Stimulated activated CD4-positive, alpha-beta T cell treated with anti-CD3 and anti-CD28 coated beads, Interleukin-1b, Interleukin-23, amount 100 ng/mL, for 24 hours (primary cell): Measurements from ENCODE around the gene C1QTNF8.
A peak's percentile ranks its signal among the peaks of the same experiment; 100 is the strongest.

Experiments used
- DNase-seq, 4 experiments: peaks; one replicate each; pipeline ENCODE4 v3.0.0-alpha.2; 2020; ENCODE audit warnings: low read depth in 4 of 4, low spot score in 1 of 4

Gene C1QTNF8

DNA sequence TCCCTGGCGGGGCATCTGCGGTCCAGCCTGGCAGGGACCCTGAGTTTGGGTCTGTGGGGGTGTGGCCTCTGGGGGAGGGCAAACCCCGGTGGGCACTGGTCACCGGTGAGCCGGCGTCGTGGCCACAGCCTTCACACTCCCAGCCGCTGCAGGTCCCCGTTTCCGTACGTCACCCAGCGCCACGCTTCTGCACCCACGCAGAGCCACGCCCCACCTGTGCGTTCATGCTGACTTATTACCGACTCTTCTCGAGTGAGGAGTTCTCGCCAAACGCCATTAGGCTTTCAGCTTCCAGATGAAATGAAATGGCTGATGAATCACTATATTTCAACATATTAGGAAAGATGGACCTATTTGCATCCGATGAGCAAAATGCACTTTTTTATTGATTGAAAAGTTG is 32.3 kb downstream of the C1QTNF8 start:
- no peak for DNase-seq

DNA sequence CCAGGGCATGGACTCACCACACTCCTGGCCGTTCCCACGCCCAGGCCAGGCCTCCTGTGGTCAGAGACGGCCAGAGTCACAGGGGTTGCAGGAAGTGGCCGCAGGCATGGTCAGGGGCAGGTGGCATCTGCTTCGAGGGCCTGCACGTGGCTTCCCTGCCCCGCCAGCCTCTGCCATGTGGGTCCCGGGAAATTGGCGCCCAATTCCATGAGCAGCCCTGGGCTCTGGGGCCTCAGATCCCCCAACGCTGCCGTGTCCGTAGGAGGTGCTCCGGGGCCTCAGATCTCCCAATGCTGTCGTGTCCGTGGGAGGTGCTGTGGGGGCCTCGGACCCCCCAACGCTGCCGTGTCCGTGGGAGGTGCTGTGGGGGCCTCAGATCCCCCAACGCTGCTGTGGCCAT is 33.1 kb downstream of the C1QTNF8 start:
- no peak for DNase-seq

DNA sequence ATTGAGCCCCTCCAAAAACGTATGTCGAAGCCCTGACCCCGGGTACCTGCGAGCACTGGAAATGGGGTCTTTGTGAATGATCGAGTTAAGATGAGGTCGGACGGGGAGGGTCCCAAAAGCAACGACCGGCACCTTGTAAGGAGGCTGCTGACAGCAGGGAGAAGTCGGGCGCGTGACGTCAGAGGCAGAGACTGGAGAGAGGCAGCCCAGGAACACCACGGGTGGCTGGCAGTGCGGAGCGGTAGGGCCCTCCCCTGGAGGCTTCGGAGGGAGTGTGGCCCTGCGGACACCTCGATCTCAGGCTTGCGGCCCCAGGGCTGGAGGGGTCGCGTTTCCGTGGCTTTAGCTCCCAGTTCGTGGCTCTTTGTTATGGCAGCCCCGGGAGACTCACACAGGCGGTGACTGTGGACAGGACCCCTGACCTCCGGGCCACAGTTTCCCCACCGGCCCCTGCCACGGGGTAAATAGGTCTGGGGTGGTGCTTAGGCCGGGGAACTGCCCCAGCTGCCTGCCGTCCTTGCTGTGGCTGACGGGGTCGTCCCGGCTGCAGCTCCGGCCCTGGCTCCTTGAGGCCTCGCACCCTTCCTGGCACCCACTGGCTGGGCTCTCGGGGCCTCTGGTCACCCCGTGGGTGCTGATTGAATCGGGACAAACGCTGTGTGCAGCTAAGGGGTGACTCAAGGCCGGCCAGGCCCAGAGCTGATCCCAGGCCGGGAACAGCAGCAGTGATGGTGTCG is 34.1 kb downstream of the C1QTNF8 start:
- DNase-seq: no peak

DNA sequence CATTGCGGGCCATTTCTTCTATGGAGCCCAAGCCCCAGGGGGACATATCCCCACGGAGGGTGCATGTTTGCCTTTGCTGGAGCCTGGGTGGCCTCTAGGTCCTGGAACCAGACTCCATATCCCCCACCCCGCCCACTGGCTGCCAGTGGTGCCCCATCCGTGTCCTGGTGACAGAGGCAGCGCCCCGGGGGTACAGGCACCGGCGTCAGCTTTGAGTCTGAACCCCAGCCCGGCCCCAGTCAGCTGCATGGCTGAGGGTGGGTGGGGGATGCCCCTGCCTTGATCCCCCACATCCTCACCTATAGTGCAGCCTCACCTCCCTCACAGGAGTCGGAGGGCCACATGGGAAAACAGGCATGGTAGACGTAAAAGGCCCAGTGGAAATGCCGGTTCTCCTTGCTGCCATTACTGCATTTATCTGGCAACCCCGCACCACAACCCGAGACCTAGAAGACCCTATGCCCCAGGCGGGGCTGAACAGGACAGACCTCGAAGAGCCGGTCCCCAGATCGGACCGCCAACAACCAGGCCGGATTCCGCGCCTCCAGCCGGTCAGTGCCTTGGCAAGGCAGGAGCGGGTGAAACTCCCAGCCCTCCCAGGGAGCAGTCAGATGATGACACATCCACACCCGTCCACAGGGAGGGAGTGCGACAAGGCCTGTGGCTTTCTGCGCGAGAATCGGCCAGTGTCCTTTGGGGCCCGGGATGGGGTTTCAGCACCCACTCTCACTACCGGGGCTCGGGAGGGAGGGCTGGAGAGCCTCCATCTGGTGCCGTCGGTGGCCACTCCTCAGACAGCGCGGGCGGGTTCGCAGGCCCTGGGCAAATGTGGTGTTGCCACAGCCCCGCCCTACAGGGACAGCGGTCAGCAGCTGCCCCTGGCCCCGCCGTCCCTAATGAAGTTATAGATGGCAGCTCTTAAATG is 35.4 kb downstream of the C1QTNF8 start:
- DNase-seq: no peak

DNA sequence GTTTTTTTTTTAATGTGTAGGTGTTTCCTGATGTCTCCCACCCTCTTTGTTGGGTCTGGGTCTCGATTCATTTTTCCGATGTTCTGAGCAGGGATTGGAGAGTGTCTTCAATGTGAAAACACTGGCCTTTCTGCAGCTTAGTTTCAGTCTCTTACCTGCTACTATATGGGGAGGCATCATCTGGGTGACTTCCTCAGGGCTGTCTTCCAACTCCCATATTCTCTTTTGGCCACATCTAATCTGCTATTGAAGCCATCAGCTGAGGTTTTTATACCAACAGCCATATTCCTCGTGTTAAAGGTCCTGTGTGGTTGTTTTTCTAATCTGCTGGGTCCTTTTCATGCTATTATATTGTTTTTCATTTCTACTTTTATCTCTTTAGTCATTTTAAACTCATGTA is 36.7 kb downstream of the C1QTNF8 start:
- no peak for DNase-seq

DNA sequence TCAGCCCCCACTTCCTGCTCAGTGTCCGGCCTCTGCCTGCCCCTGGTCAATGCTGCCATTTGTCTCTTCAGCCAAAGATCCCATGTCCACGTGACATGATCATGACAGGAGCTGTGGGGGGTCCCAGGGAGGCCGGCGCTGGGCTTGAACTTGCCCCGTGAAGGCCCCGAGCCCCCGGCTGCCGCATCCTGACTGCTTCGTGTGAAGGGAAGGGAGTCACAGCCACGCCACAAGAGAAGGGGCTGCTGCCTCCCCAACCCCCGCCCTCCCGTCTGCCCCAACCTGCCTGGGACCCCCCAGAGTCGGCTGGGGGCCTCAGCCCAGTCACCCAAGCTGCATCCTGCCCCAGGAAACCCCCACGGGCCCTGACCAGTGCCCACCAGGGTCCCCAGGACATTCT is 37.8 kb downstream of the C1QTNF8 start:
- DNase-seq: no peak

DNA sequence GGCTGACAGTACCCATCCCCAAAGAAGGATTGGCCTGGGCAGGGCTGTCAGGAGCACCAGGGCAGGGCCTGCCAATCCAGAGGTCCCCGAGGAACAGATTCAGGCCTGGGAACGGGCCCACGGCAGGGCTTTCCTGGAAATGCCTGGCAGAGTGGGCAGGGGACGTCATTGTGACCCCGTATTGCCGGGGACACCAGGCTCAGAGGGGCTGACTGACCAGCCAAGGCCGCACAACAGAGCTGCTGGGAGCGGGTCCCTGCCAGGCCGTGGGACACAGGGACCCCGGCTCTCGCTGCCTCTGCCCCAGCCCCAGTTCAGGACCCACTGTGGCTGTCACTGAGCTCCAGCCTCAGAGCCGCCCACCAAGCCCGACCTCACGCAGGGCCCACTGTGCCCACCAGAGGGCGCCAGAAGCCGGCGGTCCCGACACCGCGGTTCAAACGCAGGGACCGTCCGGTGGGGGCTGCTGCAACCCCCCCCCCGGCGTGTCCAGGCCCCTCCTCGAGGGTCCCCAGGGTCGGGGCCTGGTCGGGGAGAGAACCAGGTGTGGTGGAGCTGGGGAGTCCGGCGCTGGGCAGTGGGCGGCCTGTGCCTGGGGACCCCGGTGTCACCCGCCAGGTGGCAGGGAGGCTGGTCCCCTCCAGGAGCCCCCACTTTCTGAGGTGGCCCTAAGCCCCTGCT is 38.7 kb downstream of the C1QTNF8 start:
- peak; percentile 49 to 66 (median 60) for DNase-seq

DNA sequence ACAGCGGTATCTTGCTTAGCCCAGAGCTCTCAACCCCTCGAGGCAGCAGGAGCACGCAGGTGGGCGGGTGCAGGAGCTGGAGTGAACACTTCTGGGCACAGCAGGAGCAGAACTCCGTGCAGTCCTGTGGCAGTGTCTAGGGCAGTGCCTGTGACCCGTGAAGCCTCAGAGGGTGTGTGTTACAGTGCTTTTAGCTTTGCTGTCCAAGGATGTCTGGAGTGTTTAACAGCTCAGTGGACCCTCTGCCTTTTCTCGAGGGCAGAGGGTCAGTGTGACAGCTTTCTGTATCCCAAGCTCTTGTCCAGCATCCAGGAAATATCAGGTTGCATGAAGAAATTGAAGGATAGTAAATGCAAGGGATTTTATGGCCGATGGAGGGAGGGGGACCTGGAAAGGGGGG is 39.8 kb downstream of the C1QTNF8 start:
- DNase-seq: no peak

DNA sequence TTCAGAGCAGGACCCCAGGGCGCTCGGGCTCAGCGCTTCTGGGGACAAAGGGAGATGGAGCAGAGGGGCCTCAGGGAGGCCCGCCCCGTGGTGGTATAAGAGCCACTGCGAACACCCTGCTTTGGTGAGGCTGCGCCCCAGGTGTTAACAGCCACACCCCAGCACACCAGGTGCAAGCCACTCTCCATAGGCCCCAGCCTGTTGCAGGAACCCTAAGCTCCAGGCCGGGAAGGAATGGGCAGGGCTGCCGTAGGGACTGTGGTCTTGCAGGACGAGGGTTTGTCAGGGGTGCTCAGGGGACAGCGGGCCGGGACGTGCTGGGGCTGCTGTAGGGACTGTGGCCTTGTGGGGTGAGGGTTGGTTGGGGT is 40.5 kb downstream of the C1QTNF8 start:
- DNase-seq: no peak

DNA sequence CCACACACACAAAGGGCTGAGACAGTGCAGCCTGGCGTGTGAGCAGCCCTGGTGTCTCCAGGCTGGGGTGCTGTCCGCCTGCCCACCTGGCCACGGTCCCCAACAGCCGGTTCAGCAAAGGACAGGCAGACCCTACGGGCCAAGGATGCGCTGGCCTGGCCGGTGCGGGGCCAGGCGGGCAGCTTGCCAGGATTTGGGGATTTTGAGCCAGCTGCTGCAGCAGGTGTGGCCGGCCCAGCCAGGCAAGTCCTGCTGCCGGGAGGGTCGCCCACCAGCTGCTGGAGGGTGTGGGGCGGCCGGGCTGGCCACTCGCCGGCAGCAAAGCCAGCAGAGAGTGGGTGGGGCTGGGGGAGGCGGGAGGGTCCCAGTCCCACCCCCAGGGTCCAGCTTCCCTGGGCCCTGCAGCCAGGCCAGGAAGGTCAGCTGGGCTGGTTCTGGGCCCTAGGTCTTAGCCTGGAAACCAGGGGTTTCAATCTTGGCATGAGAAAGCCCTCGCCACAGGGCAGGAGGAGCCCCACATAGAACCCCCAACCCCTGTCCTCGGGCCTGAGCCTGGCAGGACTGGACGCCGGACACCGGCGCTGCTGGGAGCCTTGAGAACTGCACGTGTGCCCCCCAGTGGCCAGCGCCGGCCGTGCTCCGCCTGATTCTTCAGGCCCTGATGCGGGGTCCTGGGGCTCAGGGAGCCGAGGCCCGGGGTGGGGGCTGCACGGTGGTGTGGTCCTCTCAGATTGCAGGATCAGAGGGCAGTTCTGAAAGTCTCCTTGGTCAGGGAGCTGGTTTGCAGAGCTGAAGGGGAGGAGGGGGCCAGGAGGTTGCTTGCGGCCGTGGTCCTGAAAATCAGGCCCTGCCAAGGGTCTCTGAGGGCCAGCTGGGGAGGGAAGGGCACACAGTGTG is 41.1 kb downstream of the C1QTNF8 start:
- peak in 1 of 4 experiments; percentile 33 for DNase-seq

DNA sequence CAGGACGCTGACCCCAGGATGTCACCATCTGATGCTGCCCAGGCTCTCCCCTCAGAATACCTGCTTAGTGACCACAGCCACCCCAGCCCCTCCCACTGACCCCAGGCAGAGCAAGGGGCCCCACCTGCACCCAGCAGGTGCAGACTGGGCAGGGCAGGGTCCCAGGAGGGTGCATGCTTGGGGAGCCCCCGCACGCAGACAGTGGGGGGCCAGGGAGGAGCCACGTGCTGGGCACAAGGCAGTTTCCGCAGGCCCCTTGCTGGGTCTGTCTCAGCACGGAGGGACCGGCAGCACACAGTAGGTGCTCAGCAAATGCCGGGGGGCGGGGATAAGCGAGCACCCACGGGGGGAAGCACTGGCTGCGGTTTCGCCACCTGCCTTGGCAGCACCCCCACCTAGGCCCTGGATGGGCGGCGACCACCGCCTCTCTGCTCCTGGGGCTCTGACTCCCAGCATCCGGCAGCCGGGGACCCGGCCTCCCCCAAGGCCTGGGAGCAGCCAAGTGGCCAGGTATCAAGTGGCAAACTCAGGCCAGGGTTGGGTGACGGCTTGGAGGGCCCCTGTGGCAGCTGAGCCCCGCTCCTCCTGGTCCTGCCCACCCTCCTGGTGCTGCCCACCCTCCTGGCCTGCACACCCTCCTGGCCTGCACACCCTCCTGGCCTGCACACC is 42.2 kb downstream of the C1QTNF8 start:
- no peak for DNase-seq

DNA sequence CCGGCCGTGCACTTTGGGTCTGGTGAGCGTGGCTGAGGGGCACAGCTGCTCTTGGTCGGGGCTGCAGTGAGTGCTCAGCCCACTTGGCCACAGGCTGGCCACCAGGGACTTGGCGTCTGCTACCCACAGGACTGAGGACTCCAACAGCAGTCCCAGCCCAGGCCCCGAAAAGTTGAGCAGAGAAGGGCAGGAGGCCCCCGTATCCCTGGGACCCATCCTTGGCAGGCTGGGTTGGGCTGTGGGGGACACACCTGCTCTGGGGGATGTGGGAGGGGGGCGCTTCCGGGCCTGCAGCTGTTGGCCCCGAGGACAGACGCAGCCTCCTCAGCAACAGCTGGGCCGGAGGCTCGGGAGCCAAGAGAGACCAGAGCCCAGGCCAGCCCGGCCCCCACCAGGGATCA is 42.9 kb downstream of the C1QTNF8 start:
- no peak for DNase-seq

DNA sequence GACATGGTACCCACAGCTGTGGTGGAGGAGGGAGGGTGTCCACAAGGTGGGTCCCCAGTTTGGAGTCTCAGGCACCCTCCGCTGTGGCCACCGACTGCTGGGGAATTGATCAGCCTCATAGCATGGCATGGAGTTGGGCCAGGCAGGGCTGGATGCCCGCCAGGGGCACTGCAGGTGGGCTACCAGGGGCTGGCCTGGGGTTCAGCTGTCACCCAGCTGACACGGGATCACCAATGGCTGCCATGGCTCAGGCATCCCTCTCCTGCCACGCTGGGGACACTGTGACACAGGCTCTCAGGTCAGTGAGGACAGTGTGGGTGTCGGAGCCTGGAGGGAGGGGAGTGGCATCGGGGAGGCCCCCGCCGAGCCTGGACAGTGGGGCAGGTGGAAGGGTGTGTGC is 43.3 kb downstream of the C1QTNF8 start:
- no peak for DNase-seq

DNA sequence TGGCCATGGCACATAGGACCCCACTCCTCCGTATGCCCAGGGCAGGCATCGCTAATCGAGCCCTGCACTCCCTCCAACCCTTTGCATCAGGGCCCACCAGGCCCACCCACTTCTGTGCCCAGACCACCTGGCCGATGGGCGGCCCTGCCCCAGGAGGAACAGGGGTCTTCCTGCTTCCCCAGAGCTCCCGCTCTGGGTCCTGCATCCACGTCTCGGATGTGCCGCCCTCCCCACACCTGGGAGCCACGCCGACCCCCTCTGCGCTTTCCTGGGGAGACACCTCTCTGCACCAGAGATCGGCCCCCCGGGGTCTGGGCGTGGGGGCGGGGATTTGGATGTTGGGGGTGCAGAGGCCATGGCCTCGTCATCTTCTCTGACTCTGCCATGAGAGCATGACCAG is 44.6 kb downstream of the C1QTNF8 start:
- no peak for DNase-seq

DNA sequence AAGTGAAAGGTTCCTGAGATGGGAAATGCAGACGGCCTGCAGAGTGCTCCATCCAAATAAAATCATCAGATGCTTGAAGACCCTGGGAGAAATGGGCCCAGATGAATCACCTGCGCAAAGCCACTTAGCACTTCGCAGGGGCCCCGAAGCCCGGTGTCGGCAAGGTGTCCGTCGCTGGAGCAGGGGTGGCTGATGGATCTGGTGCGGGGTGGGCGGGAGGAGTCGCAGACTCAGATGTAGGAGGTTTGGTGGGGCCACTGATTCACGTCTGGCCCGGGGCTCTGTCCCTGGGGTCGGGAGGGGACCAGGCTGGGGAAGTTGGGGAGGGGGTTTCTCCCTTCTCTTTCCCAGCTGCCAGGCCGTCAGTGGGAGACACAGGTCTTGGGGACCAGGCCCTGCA is 45.1 kb downstream of the C1QTNF8 start:
- no peak for DNase-seq

DNA sequence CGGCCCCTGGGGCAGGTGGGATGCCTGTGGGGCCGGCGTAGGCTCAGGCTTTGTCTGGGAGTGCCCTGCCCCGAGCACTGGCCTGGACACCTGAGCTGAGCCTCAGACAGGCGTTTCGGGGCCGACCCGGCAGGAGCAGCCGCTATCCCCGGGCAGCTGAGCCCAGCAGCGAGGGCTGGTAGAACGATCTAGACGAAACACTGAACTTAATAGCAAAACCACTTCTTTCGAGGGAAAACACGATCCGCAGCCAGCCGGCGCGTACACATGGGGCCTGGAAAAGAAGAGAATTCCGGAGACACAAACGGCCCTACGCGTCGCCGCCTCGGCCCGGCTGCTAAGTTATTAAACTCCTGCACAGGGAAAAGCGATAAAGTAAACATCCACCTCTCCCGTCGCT is 45.5 kb downstream of the C1QTNF8 start:
- DNase-seq: no peak

DNA sequence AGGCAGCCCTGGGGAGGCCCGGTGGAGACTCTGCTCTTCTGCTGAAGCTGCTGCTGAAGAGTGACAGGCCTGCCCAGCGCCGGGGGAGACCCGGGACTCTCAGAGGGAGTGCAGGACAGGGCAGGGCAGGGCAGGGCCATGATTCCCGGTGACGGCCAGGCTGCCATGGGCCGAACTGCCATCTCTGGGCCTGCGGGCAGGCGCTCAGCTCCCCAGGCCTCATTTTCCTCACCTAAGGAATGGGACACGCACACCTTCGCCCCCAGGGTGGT is 46.1 kb downstream of the C1QTNF8 start:
- no peak for DNase-seq

DNA sequence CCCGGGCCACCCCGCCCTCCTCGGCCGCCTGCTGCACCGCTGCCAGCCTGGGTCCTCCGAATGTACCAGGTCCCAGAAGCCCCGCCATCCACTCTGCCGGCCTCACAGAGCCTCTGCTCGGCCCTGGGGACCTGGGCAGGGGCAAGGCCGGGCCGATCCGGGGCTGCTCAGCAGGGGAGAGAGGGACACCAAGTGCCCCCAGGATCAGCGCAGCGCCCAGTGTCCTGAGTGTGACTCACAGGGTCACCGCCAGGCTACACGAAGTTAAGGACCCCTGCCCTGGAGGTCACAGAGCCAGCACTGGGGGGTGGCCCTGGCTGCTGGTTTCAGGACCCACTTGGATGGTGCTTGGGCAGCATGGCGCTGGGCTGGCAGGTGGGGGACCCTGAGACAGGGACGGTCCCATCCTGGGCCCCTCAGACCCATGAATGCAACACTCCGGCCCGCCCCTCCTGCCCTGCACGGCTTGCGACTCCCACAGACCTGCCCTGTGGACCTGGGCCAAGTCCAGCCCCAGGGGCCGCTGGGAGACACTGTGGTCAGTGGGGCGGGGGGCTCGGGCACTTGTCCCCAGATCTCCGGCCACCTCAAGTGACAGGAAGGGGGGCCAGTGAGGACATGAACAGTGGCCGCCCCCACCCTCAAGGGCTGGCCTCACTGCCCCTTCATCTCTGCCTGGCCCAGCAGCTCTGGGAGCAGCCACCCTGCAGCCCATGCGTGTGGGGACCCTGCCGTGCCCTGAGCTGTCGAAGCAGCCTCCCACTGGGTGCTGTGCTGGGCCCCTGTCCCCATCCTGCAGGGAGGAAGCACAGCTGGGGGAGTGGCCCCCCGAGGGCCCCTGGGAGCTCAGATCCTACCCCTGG is 46.7 kb downstream of the C1QTNF8 start:
- DNase-seq: no peak

DNA sequence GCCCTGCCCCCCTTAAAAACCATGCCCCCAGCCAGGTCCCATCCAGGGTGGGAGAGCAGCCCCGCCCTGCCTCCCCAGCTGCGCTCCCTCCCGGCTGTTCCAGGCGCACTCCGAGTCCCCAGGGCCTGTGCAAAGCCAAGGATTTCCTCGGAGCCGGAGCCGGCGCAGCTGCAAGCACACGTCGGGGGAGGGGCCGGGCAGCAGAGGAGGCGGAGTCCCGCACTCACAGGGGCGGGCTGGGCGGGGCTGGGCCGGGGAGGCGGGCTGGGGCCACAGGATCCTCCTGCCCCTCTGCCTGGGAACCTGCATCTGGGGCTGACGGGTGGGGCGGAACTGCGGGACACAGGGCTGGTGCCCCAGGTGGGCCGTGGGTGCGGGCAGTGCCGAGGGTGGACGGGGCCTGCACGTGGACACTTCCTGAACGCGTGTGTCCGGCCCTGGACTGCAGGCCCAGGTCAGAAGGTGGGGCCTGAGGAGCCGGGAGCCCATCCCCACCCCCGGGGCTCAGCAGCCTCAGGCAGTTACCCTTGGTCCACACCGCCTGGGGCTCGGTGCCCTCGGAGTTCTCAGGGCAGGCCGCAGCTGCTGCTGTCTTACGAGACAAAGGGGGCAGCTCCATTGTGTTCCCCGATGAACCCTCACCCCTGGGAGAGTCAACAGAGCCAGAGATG is 47.5 kb downstream of the C1QTNF8 start:
- DNase-seq: peak in 1 of 4 experiments; percentile 13
